Loucy (cell line): ENCODE measurements around the gene MYO3A.

Source experiments
- H2AFZ ChIP-seq: fragments of 200-600 bp; sonication (generic); 2 replicates; pipeline ENCODE4 v1.6.0; 2016; ENCODE audit warnings: antibody characterized with exemption, mild to moderate bottlenecking, low read length, moderate library complexity
- H3F3A ChIP-seq: fragments of 200-600 bp; 2 replicates; pipeline ENCODE4 v1.6.0; 2016; ENCODE audit warnings: antibody characterized with exemption, low read depth, mild to moderate bottlenecking
- H3K27me3 ChIP-seq: fragments of 200-600 bp; sonication (generic); 2 replicates; pipeline ENCODE4 v1.6.1; 2014; ENCODE audit warnings: low read length, mild to moderate bottlenecking; ENCODE audit not compliant: insufficient read depth, poor library complexity, severe bottlenecking
- H3K36me3 ChIP-seq: fragments of 200-600 bp; sonication (generic); 2 replicates; pipeline ENCODE4 v1.6.1; 2016; ENCODE audit warnings: low read length; ENCODE audit not compliant: insufficient read depth
- H3K4me1 ChIP-seq: fragments of 200-600 bp; sonication (generic); 2 replicates; pipeline ENCODE4 v1.5.1; 2014; ENCODE audit warnings: low read length, mild to moderate bottlenecking; ENCODE audit not compliant: insufficient read depth, poor library complexity, severe bottlenecking
- H3K4me2 ChIP-seq: fragments of 200-600 bp; sonication (generic); 2 replicates; pipeline ENCODE4 v1.6.0; 2014; ENCODE audit warnings: antibody characterized with exemption, low read length, low read depth, mild to moderate bottlenecking; ENCODE audit not compliant: poor library complexity, severe bottlenecking
- H3K4me3 ChIP-seq: fragments of 200-600 bp; sonication (generic); 2 replicates; pipeline ENCODE4 v1.5.1; 2014; ENCODE audit warnings: low read length, mild to moderate bottlenecking, mixed read lengths; ENCODE audit not compliant: poor library complexity, severe bottlenecking
- H3K79me2 ChIP-seq: fragments of 200-600 bp; sonication (generic); 2 replicates; pipeline ENCODE4 v1.6.1; 2014; ENCODE audit warnings: low read length; ENCODE audit not compliant: insufficient read depth
- H3K9ac ChIP-seq: fragments of 200-600 bp; sonication (generic); 2 replicates; pipeline ENCODE4 v1.6.0; 2014; ENCODE audit warnings: mild to moderate bottlenecking, low read depth, low read length, moderate library complexity; ENCODE audit not compliant: poor library complexity, severe bottlenecking
- H3K9me2 ChIP-seq: fragments of 200-600 bp; sonication (generic); replicated peaks from 2 replicates; pipeline ENCODE4 v1.6.1; 2016; ENCODE audit warnings: low read depth, low read length, mixed read lengths
- H3K9me3 ChIP-seq: fragments of 200-600 bp; sonication (generic); 2 replicates; pipeline ENCODE4 v1.6.1; 2014; ENCODE audit warnings: mild to moderate bottlenecking, antibody characterized with exemption, low read length, low read depth; ENCODE audit not compliant: insufficient read depth
- H4K20me1 ChIP-seq: fragments of 200-600 bp; sonication (generic); 2 replicates; pipeline ENCODE4 v1.6.0; 2014; ENCODE audit warnings: antibody characterized with exemption, low read length, mild to moderate bottlenecking; ENCODE audit not compliant: insufficient read depth, poor library complexity, severe bottlenecking
- EZH2phosphoT487 ChIP-seq: fragments of 200-600 bp; IDR thresholded peaks from 2 replicates; pipeline ENCODE4 v1.6.1; 2018; ENCODE audit warnings: antibody characterized with exemption, mild to moderate bottlenecking, moderate library complexity, borderline replicate concordance
- TF ChIP-seq, protein P1 (sequence below): fragments of 200-600 bp; sonication (generic); conservative IDR thresholded peaks from 2 replicates; pipeline ENCODE4 v1.5.1; 2014; ENCODE audit warnings: mild to moderate bottlenecking, antibody characterized with exemption, low read length

Gene MYO3A

DNA sequence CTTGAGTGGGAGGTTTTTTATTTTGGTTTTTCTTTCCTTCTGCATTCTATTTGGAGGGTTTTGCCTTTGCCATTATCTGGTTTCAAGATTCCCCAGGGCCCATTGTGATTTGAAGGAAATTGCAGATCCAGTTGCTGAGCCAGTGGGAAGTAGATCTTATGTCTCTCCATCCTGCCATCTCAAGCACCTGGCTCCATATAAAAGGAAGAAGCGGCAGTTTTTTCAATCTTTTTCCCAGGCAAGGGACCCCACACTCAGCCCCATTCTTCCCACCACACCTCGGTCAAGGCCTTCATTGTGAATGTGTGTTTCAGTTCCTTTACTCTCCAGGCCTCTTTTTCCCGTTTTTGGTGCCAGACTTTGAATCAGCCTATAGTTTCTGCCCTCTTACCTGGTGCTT, 95.8 kb downstream of the MYO3A start:
- no peaks in the 10 kb centered on the region for H3K79me2 ChIP-seq
- TF ChIP-seq EZH2phosphoT487 = no peak
- TF ChIP-seq, protein P1, sequence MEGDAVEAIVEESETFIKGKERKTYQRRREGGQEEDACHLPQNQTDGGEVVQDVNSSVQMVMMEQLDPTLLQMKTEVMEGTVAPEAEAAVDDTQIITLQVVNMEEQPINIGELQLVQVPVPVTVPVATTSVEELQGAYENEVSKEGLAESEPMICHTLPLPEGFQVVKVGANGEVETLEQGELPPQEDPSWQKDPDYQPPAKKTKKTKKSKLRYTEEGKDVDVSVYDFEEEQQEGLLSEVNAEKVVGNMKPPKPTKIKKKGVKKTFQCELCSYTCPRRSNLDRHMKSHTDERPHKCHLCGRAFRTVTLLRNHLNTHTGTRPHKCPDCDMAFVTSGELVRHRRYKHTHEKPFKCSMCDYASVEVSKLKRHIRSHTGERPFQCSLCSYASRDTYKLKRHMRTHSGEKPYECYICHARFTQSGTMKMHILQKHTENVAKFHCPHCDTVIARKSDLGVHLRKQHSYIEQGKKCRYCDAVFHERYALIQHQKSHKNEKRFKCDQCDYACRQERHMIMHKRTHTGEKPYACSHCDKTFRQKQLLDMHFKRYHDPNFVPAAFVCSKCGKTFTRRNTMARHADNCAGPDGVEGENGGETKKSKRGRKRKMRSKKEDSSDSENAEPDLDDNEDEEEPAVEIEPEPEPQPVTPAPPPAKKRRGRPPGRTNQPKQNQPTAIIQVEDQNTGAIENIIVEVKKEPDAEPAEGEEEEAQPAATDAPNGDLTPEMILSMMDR = no peak
- no peak overlapping the region for H3K4me2 ChIP-seq
- no peaks in the 10 kb centered on the region for H3K27me3 ChIP-seq
- H3F3A ChIP-seq = no peaks in the 10 kb centered on the region
- H4K20me1 ChIP-seq = no peaks in the 10 kb centered on the region
- H3K36me3 ChIP-seq = no peaks in the 10 kb centered on the region
- H3K9me2 ChIP-seq = no peaks in the 10 kb centered on the region
- no peak overlapping the region for H2AFZ ChIP-seq
- no peaks in the 10 kb centered on the region for H3K4me1 ChIP-seq
- H3K9ac ChIP-seq = no peak overlapping the region
- no peaks in the 10 kb centered on the region for H3K9me3 ChIP-seq
- H3K4me3 ChIP-seq = no peak overlapping the region

DNA sequence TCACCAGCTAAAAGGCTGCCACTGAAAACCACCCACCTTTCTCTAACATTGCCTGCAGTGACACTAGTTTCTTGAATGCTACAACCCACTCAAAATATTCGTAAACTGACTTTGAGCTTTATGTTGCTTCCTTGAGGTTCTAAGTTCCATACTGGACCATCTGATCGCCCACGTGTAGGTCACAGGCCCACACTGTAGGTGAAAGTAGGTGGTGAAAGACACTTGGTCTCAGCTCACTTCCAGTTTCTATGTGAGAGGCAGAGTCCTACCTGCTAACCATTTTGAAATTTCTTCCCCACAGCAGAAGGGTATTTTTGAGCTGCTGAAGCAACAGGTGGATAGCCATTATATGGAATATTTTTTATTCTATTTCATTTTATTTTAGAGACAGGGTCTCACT, 97.3 kb downstream of the MYO3A start:
- no peaks in the 10 kb centered on the region for H3K4me1 ChIP-seq
- H3F3A ChIP-seq = no peaks in the 10 kb centered on the region
- H2AFZ ChIP-seq = no peak overlapping the region
- TF ChIP-seq, protein P1 = no peak
- no peak for TF ChIP-seq EZH2phosphoT487
- no peak overlapping the region for H3K9ac ChIP-seq
- no peaks in the 10 kb centered on the region for H3K9me2 ChIP-seq
- no peaks in the 10 kb centered on the region for H3K36me3 ChIP-seq
- no peaks in the 10 kb centered on the region for H3K79me2 ChIP-seq
- H3K9me3 ChIP-seq = no peaks in the 10 kb centered on the region
- no peak overlapping the region for H3K4me2 ChIP-seq
- H3K4me3 ChIP-seq = no peak overlapping the region
- no peaks in the 10 kb centered on the region for H4K20me1 ChIP-seq
- no peaks in the 10 kb centered on the region for H3K27me3 ChIP-seq

DNA sequence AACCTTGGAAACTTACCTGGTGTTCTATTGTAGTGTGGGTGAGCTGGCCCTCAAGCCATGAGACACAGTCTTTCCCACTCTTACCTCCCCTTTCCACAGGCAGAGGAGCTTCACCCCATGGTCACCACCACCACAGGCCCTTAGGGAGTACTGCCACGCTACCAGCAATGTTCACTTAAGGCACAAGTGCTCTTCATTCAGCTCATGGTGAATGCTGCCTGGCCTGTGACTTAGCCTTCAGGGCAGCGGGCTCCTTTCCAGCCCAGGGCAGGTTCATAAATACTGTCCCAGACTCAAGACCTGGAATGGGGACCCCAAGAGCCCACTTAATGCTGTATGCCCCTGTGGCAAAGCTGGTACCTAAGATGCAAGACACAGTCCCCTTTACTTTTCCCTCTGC, 109.4 kb downstream of the MYO3A start:
- Histone ChIP-seq H2AFZ (no peak overlapping the region), H3K9me3 (no peaks in the 10 kb centered on the region), H3K9me2 (no peaks in the 10 kb centered on the region), H3K4me1 (no peaks in the 10 kb centered on the region), H3F3A (no peaks in the 10 kb centered on the region), H3K27me3 (no peaks in the 10 kb centered on the region), H3K36me3 (no peaks in the 10 kb centered on the region), H3K9ac (no peak overlapping the region), H3K4me3 (no peak overlapping the region), H4K20me1 (no peaks in the 10 kb centered on the region), H3K4me2 (no peak overlapping the region), H3K79me2 (no peaks in the 10 kb centered on the region)
- TF ChIP-seq EZH2phosphoT487 = no peak
- TF ChIP-seq, protein P1 = no peak
